Activated CD4-positive, alpha-beta T cell treated with anti-CD3 and anti-CD28 coated beads for 24 hours (primary cell): ENCODE data around the gene SERPINA3.

Source experiments
- DNase-seq, 2 donors: peaks; one replicate each; pipeline ENCODE4 v3.0.0-alpha.2; 2020; ENCODE audit warnings: low read depth in 2 of 2

The SERPINA3 gene

DNA sequence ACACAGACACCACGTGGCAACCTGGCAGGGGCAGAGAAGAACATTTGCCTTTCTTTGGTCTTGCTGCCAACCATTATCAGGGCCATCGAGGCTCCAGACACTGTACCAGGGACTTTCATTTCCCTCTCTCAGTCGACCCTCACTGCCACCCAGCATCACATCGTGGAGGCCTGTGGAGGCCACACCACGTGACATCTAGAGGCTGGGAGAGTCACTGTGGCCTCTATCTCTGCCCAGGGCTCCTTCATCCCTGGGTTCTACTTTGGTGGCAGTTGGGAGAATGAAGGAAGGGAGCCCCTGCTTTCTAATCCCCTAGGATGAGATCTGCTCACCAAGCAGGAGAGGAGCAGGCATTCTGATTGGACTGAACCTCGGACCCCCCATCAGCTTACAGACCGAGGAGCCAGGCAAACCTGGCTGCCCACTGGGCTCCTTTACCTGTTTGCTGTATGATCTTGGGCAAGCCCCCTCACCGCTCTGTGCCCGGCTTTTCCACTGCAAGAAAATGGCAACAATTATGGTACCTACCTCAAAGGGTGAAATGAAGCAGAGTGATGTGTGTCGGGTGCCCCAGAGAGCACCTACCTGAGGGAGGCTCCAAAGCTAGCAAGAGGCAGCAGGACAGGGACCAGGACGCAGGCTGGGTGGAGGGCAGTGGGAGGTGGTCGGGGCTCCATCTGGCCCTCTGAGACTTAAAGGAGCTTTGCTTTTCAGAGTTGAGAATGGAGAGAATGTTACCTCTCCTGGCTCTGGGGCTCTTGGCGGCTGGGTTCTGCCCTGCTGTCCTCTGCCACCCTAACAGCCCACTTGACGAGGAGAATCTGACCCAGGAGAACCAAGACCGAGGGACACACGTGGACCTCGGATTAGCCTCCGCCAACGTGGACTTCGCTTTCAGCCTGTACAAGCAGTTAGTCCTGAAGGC is 1.8 kb downstream of the SERPINA3 start:
- no peak for DNase-seq

DNA sequence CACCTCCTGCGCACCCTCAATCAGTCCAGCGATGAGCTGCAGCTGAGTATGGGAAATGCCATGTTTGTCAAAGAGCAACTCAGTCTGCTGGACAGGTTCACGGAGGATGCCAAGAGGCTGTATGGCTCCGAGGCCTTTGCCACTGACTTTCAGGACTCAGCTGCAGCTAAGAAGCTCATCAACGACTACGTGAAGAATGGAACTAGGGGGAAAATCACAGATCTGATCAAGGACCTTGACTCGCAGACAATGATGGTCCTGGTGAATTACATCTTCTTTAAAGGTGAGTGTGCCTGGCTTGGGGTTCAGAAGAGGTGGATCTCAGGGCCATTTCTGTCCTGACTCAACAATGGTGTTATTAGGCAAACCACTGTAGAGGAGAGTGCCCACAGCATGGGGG is 2.6 kb downstream of the SERPINA3 start:
- DNase-seq, result no peak

DNA sequence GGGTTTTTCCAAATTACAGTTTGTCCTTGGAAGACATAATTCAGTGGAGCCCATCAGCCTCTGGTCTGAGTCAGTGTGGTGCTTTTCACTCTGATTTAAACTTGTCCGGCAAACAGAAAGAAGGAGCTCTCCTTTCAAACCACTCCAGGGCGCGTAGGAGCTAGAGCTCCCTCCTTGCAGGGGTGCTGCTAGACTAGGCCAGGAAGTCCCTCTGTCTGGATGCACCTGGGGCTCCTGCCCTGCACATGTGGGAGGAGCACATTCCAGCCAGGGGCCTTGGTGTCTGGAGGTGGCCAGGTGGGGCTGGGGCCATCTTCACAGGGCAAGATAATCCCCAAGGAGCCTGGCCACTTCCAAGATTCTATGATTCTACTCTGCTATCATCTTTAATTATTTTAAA is 3.1 kb downstream of the SERPINA3 start:
- DNase-seq, result no peak

DNA sequence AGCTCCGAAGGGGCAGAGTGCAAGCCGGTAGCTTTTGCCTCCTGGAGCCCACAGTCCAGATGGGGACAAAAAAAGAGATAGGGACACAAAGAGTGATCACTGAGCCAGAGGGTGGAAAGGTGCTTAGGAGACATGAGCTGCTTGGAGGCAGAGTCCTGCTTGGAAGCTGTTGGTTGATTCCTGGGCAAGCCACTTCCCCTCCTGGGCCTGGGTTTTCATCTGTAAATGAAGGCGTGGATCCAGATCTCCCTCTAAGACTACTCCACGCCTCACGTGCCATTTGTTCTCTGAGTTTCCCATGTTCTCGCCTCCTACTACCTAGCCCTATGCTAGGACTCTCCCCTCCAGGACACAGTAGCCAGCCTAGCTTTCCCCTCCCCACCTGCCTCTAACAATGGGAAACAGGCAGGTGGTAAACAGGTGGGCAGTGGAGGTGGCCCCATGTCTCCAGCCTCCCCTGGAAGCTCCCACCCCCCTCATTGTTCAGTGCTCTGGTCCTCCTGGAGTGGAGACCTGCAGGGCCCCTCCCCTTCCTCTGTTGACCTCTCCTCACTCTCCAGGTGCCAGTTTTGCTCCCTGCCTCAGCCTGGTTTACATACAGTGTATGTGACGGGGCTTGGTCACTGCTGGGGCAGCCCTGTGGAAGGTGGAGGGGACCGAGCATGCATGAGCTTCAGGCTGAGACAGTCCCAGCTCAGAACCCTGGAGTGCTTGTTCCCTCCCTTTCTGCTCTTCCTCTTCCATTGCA is 3.8 kb downstream of the SERPINA3 start:
- DNase-seq, result no peak

DNA sequence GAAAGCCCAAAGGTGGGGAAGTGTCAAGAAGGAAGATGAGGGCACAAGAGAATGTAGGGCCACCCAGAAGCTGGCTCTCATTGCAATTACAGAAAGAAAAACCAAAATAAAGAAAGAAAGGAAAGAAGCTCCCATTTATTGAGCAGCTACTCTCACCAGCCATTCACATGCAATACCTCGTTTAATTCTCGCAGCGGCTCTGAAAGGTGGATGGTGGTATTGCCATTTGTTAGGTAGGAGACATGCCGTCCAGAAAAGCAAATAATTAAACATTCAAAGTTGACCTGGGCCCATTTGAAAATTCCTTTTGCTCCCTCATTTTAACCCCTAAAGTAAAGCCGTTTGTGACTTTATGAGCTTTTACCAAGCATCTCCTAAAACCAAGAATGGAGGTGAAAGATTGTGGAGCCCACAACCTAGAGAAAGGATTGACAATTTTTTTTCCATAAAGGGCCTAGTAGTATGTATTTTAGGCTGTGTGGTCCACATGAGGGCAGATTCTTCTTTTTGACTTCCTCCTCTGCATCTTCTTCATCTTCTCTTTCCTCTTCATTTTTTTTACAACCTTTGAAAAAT is 5.3 kb downstream of the SERPINA3 start:
- no peak for DNase-seq

DNA sequence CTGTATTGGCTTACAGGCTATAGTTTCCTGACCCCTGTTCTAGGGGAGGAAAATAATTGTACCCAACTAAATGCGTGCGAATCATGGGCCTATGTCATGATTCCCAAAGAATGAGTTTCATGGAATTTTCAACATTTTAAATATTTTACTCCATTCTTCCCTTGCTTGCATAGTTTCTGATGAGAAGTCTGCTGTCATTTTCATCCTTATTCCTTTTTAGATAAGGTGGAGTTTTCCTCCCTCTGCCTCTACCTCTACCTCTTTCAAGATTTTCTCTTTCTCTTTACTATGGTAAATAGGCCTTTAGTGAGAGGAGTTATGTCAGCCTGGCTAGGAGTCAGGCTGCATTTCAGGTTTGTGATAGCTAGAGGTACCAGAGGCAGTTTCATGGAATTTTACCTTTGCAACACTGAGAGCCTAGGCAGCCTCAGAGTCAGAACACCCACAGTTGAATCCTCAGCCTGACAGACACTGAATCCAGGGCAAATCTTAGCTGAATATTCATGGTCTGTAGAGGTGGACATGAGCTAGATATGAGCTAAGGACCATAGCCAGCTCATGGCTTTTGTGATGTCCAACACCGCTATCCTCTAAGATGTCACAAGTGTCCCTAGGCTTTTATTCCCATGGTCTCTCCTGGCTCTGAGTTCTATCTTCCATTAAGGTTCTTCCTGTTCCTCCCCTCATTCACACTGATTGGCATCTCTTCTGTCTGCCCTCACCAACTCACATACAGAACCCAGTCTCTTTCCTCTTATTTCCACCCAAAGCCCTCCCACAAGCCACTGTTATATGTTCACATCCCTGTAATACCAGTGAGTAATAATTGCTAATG is 6.0 kb downstream of the SERPINA3 start:
- no peak for DNase-seq

DNA sequence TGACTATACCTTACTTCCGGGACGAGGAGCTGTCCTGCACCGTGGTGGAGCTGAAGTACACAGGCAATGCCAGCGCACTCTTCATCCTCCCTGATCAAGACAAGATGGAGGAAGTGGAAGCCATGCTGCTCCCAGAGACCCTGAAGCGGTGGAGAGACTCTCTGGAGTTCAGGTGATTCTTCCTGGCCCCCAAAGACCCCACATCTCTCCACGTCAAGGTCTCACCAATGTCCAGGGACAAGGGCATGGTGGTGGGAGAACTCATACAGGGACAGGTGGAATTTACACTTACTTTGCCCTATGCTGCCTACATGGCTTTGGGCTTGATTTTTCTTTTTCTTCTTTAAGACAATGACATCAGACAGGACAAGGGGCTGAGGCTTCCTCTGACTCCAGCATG is 7.1 kb downstream of the SERPINA3 start:
- no peak for DNase-seq

DNA sequence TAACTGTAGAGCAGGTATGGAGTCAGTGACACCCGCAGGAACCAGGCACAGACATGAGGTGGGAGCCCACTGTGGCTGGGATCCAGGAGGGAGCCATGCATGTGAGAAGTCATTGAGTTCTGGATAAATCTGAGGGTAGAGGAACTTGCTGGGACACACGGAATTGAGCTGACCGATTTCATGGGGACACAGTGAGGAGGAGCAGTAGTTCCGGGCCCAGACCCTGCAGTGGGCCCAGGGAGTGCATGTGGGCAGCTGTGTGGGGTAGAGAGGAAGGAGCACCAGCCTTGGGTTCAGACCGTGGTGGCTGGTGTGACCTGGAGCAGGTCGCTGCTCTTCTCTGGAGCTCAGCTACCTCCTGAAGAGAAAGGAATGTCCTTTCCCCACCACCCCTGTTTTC is 8.4 kb downstream of the SERPINA3 start:
- DNase-seq, result no peak

DNA sequence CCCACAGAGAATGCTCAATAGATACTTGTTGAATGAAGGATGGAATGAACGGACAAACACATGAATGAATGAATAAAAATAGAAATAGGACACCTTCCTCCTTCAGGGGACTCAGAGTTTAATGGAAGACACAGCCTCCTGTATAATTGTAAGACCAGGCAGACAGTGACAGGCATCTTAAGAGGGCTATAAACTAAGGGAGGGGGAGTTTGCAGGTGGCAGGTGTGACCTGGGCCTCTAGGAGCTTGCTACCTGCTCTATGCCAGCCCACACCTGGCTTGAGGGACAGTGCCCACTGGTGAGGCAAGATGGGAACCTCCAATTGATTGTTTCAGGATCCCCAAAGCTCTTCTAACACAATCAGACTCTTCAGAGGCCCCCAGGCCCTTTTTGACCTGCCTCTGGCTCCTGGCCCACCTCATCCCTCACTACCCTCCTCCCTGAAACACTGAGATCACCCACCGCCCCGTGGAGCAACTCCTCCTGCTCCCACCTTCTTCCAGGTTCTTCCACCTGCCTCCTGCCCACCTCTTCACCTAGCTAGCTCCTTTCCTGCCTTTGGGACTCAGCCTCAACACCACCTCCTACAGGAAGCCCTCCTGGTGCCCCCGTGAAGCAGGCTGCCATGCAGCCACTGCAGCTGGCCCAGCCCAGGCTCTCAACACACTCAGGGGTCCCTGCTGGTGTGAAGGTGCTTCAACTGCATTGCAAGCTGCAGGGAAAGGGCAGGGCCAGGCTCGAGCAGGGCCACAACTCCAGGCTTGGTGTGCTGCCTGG is 9.4 kb downstream of the SERPINA3 start:
- DNase-seq, result no peak

DNA sequence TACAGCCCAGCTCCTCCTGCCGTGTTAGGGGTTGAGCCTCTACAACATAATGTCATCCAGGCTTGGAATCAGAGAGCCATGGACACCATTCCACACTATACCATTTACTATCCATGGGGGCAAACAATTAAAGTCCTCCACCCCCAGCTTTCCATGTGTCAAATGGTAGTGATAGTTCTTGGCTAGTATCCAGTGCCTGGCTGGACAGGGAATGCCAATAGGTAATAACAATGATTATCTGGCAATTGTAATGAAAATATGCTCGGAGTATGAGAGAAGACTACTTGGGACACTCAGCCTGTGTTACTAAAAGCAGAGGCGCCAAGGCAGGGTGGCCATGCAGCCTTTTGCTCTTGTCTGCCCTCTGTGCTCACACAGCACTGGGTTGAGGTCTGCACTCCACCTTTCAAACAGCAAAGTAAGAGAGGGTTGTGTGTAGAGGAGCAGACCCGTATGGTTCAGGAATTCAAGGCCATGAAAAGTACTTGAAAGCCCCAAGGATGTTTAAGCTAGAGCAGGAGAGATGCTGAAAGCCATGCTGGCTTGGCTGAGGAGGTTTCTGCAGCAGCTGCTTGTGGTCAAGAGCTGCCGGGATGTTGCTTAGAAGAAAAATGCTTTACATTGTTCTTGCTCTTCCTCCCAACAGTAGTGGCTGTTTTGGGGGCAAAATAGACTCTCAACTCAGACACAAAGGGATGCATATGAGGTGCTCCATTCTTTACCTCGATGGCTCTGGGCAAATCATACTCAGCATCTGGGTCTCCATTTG is 10.6 kb downstream of the SERPINA3 start:
- no peak for DNase-seq

DNA sequence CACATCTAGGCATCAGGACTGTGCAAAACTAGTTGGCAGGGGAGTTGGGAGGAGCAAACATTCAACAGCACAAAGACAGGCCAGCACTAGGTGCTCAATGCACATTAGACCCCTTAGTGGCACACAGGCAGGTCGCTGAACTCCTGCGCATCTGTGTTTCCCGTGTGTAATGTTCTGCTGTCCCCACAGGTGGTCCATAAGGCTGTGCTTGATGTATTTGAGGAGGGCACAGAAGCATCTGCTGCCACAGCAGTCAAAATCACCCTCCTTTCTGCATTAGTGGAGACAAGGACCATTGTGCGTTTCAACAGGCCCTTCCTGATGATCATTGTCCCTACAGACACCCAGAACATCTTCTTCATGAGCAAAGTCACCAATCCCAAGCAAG is 11.2 kb downstream of the SERPINA3 start:
- no peak for DNase-seq

DNA sequence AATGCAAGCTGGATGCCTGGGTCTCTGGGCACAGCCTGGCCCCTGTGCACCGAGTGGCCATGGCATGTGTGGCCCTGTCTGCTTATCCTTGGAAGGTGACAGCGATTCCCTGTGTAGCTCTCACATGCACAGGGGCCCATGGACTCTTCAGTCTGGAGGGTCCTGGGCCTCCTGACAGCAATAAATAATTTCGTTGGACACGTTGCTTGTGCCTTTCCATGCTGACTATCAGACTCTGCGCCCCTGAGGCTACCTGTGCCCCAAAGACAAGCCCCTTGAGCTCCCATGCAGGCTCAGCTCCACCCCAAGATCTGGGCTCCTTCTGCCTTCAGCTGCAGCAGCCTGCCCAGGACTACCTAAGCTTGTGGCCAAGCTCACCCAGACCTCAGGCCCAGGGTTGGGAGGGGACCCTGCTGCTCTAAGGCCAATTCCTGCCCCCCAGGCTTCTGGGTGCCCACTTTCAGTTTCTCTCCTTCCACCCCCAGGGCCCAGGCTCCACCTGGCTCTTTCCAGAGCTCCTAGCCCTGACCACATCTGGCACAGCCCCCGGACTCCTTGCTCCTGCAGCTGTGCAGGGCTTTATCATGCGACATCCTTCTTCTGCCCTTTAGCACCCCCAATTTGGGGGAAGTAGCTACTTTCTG is 11.8 kb downstream of the SERPINA3 start:
- DNase-seq, result no peak

DNA sequence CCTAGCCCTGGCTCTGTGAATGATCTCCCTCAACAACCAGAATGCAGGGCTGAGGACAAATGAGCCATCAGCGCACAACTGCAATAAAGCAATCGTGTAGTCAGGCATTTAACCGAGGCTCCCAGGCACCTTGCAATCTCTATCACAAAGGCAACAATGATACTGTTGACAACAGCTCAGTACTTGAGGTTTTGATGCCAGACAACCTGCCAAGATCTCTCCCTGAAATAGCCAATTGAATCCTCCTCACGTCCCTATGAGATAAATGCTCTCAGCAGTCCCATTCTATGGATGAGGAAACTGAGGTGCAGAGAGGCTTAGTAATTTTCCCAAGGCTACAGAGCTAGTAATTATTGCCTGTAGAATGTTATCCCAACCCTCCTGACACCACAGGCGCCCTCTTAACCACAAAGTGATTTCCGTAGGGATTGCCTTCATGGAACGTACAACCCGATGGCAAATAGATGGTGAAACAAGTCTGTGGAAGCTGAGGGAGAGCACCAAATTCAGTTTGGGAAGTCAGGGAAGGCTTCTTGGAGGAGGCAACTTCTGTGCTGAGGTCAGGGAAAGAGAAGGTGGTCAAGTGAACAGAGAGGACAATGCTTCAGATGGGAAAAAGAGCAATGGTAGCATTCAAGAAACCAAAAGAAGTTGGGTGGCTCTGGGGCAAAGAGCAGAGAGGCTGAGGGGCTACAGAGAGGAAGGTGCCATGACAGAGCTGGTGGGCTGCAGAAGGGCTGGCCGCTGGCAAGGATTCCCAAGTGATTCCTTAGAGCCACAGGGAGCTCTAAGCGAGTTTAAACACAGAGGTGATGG is 12.6 kb downstream of the SERPINA3 start:
- DNase-seq, result no peak

DNA sequence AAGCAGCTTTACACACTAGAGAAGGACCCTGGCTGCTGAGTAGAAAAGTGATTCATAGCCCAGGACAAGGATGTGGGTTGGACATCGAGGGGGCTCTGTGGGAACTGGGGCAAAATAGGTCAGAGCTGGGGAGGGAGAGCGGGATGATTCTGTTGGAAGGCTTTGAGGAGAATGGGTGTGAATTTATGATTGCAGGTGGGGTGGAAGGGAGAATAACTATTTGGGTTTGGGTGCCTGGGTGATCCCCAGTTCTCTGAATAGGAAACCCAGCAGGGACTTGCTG is 13.1 kb downstream of the SERPINA3 start:
- no peak for DNase-seq

DNA sequence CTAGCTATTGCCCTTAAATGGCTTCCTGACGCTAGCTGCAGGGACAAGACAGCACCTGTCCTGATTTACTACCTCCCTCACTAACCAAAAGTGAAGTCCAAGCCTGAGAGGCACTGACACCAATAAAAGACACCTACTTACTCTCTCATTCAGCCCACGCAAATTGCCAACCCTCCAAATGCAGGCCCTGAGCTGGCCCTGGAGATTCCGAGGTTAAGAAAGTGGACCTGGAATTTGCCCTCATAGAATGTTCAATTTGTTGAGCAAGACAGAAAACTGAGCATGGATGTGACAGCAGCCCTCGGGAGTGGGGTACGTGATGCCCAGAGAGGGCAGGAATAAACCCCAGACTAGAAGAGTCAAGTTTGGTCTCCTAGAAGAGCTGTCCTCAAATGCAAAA is 16.4 kb downstream of the SERPINA3 start:
- DNase-seq, result no peak

DNA sequence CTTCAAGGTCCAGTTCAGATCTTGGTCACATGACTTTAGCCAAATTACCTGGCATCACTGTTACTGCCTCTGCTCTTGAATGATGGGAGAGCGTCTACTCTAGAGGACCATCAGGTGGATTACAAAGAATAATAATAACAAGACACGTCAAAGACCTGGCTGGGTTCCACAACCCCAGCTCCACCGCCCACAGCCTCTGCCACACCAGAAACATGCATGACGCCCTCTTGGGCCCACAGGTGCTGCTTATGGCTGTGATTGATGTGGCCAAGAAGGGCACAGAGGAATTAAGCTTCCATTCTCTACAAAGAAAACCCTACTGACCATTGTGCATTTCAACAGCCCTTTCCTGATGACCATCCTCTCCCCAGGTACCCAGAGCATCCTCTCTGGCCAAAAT is 18.2 kb downstream of the SERPINA3 start:
- no peak for DNase-seq

DNA sequence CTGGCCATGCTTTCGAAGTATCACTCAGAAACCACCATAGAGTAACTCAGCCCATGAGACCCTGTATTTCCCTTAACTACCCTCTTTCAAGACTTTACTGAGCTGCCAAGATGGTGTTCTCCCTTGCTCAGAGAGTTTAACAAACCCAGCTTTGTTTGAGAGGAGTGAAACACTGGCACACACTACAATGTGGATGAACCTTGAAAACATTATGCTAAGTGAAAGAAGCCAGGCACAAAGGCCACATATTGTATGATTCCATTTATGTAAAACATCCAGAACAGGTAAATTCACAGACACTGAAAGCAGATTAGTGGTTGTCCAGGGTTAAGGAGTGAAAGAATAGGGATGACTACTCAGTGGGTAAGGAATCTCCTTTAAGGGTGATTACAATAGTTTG is 18.9 kb downstream of the SERPINA3 start:
- DNase-seq, result no peak

DNA sequence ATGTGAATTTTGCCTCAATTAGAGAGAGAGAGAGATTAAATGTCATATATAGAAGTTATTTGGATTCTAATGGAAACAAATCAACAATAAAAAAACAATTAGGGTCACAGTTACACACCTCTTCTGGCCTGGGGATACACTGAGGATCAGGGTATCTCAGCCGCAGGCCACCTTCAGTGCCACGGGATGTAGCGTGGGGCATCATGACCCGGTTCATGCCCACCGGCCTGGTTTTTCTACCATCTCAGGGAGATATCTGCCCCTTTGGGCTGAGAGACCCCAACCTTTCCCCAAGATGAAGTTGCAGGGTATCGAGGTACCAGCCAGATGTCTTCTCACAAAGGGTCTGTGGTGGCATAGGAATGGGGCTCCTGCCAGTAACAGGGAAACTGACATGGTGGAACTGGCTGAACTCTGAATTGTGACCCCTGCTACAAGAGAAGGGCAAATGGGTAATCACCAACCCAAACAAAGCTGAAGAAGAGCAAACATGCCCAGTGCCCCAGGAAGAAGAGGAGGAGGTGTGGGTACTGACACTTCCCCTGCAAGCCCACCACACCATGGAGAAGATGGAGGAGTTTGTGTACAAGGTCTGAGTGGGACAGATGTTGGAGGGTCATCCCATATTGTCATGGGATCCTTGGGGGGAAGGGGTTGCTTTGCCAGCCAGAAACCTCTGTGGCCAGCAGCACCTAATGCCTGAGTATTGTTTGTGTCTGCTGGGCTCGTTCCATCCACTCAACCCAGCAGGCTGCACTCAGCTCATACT is 19.5 kb downstream of the SERPINA3 start:
- DNase-seq, result no peak

DNA sequence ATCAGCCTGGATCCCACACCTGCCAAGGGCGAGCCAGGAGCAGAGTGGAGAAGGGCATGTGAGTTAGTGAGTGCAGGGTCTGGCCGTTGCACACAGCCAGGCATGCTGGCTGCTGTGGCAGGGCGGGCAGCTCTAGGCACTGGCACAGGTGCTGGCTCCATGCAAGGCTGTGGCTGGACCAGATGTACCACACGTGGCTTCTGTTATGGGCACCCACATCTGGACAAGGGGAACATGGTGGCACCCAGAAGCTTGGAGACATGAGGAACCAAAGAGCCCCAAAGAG is 20.1 kb downstream of the SERPINA3 start:
- no peak for DNase-seq
